ENCODE results near the gene BIK. TPM values are rescaled to one million over a fixed set of nuclear protein-coding genes. Genes with fewer than 3 reads are reported as not detected.

The BIK gene
- total RNA-seq, 2 donors from 2014 or later: 0.63 TPM; not detected in 1

DNA sequence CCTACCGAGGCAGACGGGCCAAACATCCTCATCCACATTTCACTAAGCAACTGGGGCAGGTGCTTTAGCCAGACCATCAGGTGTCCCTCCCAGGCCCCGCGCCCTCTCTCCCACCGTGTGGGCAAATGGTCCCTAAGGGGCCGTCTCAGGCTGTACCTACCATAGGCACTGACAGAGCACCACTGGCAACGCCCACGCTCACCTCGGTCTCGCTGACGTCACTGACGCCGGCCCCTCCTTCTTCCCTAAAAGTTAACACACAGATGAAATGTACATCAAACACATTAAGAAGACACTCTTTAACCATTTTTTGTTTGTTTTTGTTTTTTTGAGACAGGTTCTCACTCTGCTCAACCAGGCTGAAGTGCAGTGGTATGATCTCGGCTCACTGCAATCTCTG lies 30.8 kb upstream of the BIK start:
- TF ChIP-seq, protein P1, sequence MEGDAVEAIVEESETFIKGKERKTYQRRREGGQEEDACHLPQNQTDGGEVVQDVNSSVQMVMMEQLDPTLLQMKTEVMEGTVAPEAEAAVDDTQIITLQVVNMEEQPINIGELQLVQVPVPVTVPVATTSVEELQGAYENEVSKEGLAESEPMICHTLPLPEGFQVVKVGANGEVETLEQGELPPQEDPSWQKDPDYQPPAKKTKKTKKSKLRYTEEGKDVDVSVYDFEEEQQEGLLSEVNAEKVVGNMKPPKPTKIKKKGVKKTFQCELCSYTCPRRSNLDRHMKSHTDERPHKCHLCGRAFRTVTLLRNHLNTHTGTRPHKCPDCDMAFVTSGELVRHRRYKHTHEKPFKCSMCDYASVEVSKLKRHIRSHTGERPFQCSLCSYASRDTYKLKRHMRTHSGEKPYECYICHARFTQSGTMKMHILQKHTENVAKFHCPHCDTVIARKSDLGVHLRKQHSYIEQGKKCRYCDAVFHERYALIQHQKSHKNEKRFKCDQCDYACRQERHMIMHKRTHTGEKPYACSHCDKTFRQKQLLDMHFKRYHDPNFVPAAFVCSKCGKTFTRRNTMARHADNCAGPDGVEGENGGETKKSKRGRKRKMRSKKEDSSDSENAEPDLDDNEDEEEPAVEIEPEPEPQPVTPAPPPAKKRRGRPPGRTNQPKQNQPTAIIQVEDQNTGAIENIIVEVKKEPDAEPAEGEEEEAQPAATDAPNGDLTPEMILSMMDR (IDR thresholded peaks at IDR 0.05): no peak
- no peak overlapping the region for H3K27ac ChIP-seq

GRCh38 chr22:43080616-43081015 lies 29.9 kb upstream of the BIK start:
- no peak overlapping the region for H3K4me3 ChIP-seq
- no peak for DNase-seq (ENCODE audit: low spot score)
- H3K27ac ChIP-seq: no peak overlapping the region
- H3K27me3 ChIP-seq: no peaks in the 10 kb centered on the region
- no peaks in the 10 kb centered on the region for H3K9me3 ChIP-seq
- TF ChIP-seq, protein P1 (IDR thresholded peaks at IDR 0.05): no peak
- no peaks in the 10 kb centered on the region for H3K4me1 ChIP-seq
- no peaks in the 10 kb centered on the region for H3K36me3 ChIP-seq

More for the DNA sequence above, 30.8 kb upstream of the BIK start:
- H3K27me3 ChIP-seq: no peaks in the 10 kb centered on the region
- H3K36me3 ChIP-seq: no peaks in the 10 kb centered on the region
- no peaks in the 10 kb centered on the region for H3K9me3 ChIP-seq
- no peak overlapping the region for H3K4me3 ChIP-seq
- no peak for DNase-seq (ENCODE audit: low spot score)
- no peaks in the 10 kb centered on the region for H3K4me1 ChIP-seq

DNA sequence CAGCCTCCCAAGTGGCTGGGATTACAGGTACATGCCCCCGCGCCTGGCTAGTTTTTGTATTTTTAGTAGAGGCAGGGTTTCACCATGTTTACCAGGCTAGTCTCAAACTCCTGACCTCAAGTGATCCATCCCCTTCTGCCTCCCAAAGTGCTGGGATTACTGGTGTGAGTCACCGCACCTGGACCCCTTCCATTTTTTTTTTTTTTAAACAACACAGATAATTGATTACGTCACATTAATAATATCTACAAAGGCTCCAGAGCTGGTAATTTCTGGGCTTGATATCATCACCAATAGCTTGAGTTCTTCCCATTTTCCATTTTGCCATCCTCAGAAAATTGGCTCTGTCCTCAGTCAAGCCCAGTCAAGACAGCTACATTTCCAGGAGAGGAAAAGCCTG lies 28.6 kb upstream of the BIK start:
- Histone ChIP-seq H3K36me3 (no peaks in the 10 kb centered on the region), H3K27me3 (no peaks in the 10 kb centered on the region), H3K27ac (no peak overlapping the region), H3K4me3 (no peak overlapping the region), H3K9me3 (no peaks in the 10 kb centered on the region), H3K4me1 (no peaks in the 10 kb centered on the region)
- TF ChIP-seq, protein P1 (IDR thresholded peaks at IDR 0.05): no peak
- DNase-seq (ENCODE audit: low spot score): no peak

DNA sequence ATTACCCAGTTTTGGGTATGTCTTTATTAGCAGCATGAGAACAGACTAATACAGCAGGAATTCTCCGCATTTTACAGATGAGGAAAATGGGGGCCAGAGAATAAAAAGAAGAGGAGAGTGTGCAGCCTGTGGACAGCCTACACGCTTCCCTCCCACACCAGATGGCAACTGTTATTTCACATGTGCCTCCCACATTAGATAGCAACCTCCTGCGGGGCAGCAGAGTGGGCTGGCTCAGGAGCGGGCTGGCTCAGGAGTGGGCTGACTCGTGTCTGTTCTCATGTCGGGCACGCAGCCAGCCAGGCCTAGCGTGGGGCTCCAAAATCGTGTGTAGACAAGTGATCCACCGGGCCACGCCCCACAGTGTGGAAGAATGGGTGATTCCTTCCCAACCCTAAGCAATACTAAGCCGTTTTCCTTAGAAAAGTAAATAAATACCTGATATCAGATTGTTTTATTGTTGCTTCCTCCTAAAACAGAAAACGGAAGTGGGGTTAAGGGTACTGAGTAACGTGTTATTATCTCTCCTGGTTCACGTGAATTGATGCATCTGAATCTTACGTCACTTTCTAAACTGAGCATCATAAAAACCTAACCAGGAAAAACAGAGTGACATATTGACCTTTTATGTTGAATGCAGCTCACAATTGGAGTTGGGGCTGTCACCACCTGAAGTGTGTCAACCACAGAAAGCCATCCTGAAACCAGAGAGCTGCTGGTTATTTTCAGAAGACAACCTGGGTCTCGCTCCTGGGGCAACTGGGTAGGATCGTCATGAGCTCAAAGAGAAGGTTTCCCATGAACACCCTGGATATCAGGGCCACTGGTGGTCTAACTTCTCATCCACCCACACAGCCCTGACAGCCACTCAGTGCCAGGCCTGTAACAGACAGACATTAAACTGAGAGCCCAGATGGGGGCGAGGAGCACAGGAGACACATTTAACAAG lies 24.6 kb upstream of the BIK start:
- Histone ChIP-seq H3K4me3 (no peak overlapping the region), H3K27me3 (no peaks in the 10 kb centered on the region), H3K36me3 (no peaks in the 10 kb centered on the region), H3K4me1 (peaks cover 0 to 14% of the 10 kb centered on the region in 2 donors), H3K27ac (peak overlapping the region; percentile 62 to 80), H3K9me3 (no peaks in the 10 kb centered on the region)
- TF ChIP-seq, protein P1 (IDR thresholded peaks at IDR 0.05): no peak
- no peak for DNase-seq (ENCODE audit: low spot score)

- H3K9me3 ChIP-seq: no peaks in the 10 kb centered on the region
- H3K4me3 ChIP-seq: peak overlapping the region; percentile 53 to 79
- H3K4me1 ChIP-seq: peaks cover 0 to 14% of the 10 kb centered on the region in 2 donors
- TF ChIP-seq, protein P1 (IDR thresholded peaks at IDR 0.05): no peak
- H3K27me3 ChIP-seq: no peaks in the 10 kb centered on the region
- peak overlapping the region in 1 of 2 donors; percentile 69 for H3K27ac ChIP-seq
- DNase-seq (ENCODE audit: low spot score): no peak
- H3K36me3 ChIP-seq: no peaks in the 10 kb centered on the region
These were observed 21.9 kb upstream of the BIK start for GRCh38 chr22:43088627-43088983.

All from right atrium auricular region (tissue), 2 donors.